H9 (cell line): ENCODE data around the gene TBC1D19. TPM values are rescaled to one million over a fixed set of nuclear protein-coding genes. Genes with fewer than 3 reads are reported as not detected.

Experiments used
- DNase-seq: peaks from one replicate; pipeline ENCODE4 v3.0.0-alpha.2; 2017
- H2AFZ ChIP-seq: one replicate; pipeline ENCODE4 v1.6.1; 2013; ENCODE audit warnings: mild to moderate bottlenecking, low read length, control low read depth, moderate library complexity
- H2AK5ac ChIP-seq: 2 replicates; pipeline ENCODE4 v1.6.1; 2013; ENCODE audit warnings: low read length, control low read depth, mixed read lengths; ENCODE audit not compliant: insufficient read length
- H2BK120ac ChIP-seq: one replicate; pipeline ENCODE4 v1.6.1; 2013; ENCODE audit warnings: low read depth, mild to moderate bottlenecking, low read length, control low read depth, inconsistent platforms; ENCODE audit not compliant: poor library complexity, severe bottlenecking
- H2BK12ac ChIP-seq: 2 replicates; pipeline ENCODE4 v1.6.1; 2013; ENCODE audit warnings: low read length, control low read depth, mixed read lengths, low read depth; ENCODE audit not compliant: insufficient read length
- H2BK15ac ChIP-seq: 2 replicates; pipeline ENCODE4 v1.6.1; 2013; ENCODE audit warnings: low read depth, low read length, control low read depth
- H2BK20ac ChIP-seq: one replicate; pipeline ENCODE4 v1.6.1; 2013; ENCODE audit warnings: low read depth, mild to moderate bottlenecking, low read length, control low read depth, inconsistent platforms; ENCODE audit not compliant: poor library complexity, severe bottlenecking
- H2BK5ac ChIP-seq: 2 replicates; pipeline ENCODE4 v1.6.1; 2013; ENCODE audit warnings: low read length, control low read depth, mixed read lengths; ENCODE audit not compliant: insufficient read length
- H3K14ac ChIP-seq: 2 replicates; pipeline ENCODE4 v1.6.1; 2013; ENCODE audit warnings: low read length, control low read depth; ENCODE audit not compliant: insufficient read depth
- H3K18ac ChIP-seq: 2 replicates; pipeline ENCODE4 v1.6.1; 2013; ENCODE audit warnings: low read depth, mild to moderate bottlenecking, mixed read lengths, low read length, control low read depth; ENCODE audit not compliant: insufficient read length
- H3K23ac ChIP-seq: 2 replicates; pipeline ENCODE4 v1.6.1; 2013; ENCODE audit warnings: low read length, control low read depth, mixed read lengths, low read depth; ENCODE audit not compliant: insufficient read length
- H3K23me2 ChIP-seq: 2 replicates; pipeline ENCODE4 v1.6.1; 2013; ENCODE audit warnings: low read depth, mild to moderate bottlenecking, mixed read lengths, low read length, control low read depth; ENCODE audit not compliant: insufficient read length, poor library complexity, severe bottlenecking
- H3K27ac ChIP-seq: 2 replicates; pipeline ENCODE4 v1.5.1; 2013; ENCODE audit warnings: low read length, control low read depth, mixed read lengths, low read depth; ENCODE audit not compliant: insufficient read length
- H3K27me3 ChIP-seq: 2 replicates; pipeline ENCODE4 v1.6.1; 2013; ENCODE audit warnings: low read length, control low read depth, inconsistent platforms; ENCODE audit not compliant: insufficient read depth
- H3K4ac ChIP-seq: 2 replicates; pipeline ENCODE4 v1.6.1; 2013; ENCODE audit warnings: low read depth, mild to moderate bottlenecking, control low read depth, inconsistent platforms, low read length, moderate library complexity
- H3K4me1 ChIP-seq: 2 replicates; pipeline ENCODE4 v1.6.1; 2013; ENCODE audit warnings: low read length, control low read depth, inconsistent platforms; ENCODE audit not compliant: insufficient read depth
- H3K4me2 ChIP-seq: 2 replicates; pipeline ENCODE4 v1.6.1; 2013; ENCODE audit warnings: low read length, control low read depth, mixed read lengths; ENCODE audit not compliant: insufficient read length, insufficient read depth
- H3K56ac ChIP-seq: 2 replicates; pipeline ENCODE4 v1.6.1; 2013; ENCODE audit warnings: low read depth, mild to moderate bottlenecking, mixed read lengths, low read length, control low read depth; ENCODE audit not compliant: insufficient read length
- H3K79me1 ChIP-seq: 2 replicates; pipeline ENCODE4 v1.6.1; 2013; ENCODE audit warnings: low read depth, mild to moderate bottlenecking, moderate library complexity, low read length, control low read depth, inconsistent platforms; ENCODE audit not compliant: insufficient read depth, poor library complexity, severe bottlenecking
- H3K79me2 ChIP-seq: 2 replicates; pipeline ENCODE4 v1.6.1; 2013; ENCODE audit warnings: low read length, control low read depth, inconsistent platforms; ENCODE audit not compliant: insufficient read depth
- H3K9ac ChIP-seq: 2 replicates; pipeline ENCODE4 v1.6.1; 2013; ENCODE audit warnings: low read length, control low read depth, mixed read lengths; ENCODE audit not compliant: insufficient read length; ENCODE audit errors: extremely low read depth
- H3K9me3 ChIP-seq: one replicate; pipeline ENCODE4 v1.6.1; 2013; ENCODE audit warnings: low read depth, low read length, inconsistent platforms; ENCODE audit not compliant: control insufficient read depth
- H3T11ph ChIP-seq: one replicate; pipeline ENCODE4 v1.6.1; 2013; ENCODE audit warnings: mild to moderate bottlenecking, low read length, control low read depth, inconsistent platforms
- H4K20me1 ChIP-seq: one replicate; pipeline ENCODE4 v1.6.1; 2013; ENCODE audit not compliant: control insufficient read depth, insufficient read length, insufficient read depth
- H4K5ac ChIP-seq: 2 replicates; pipeline ENCODE4 v1.6.1; 2013; ENCODE audit warnings: low read depth, mild to moderate bottlenecking, mixed read lengths, low read length, control low read depth; ENCODE audit not compliant: insufficient read length
- H4K8ac ChIP-seq: replicated peaks from 2 replicates; pipeline ENCODE4 v1.6.1; 2013; ENCODE audit warnings: low read length, control low read depth, mixed read lengths, low read depth; ENCODE audit not compliant: insufficient read length
- H4K91ac ChIP-seq: 2 replicates; pipeline ENCODE4 v1.6.1; 2013; ENCODE audit warnings: low read depth, mild to moderate bottlenecking, moderate library complexity, mixed read lengths, low read length, control low read depth; ENCODE audit not compliant: insufficient read length
- H3K27ac Mint-ChIP-seq, 3 experiments: 2 replicates in 2 of 3; 3 replicates in 1 of 3; pipeline ENCODE4 v1.8.0; 2020 to 2021; ENCODE audit warnings: mixed read lengths in 3 of 3, mild to moderate bottlenecking in 1 of 3, moderate library complexity in 1 of 3
- H3K27me3 Mint-ChIP-seq: 2 replicates; pipeline ENCODE4 v1.8.0; 2021; ENCODE audit warnings: low read depth, mild to moderate bottlenecking, moderate library complexity, mixed read lengths
- H3K36me3 Mint-ChIP-seq, 3 experiments: 2 replicates in 2 of 3; 3 replicates in 1 of 3; pipeline ENCODE4 v1.8.0; 2020 to 2021; ENCODE audit warnings: low read depth in 3 of 3, mixed read lengths in 3 of 3; ENCODE audit not compliant: insufficient read depth in 1 of 3
- H3K4me1 Mint-ChIP-seq, 2 experiments: 2 replicates each; pipeline ENCODE4 v1.8.0; 2020; ENCODE audit warnings: mixed read lengths in 2 of 2
- H3K4me3 Mint-ChIP-seq, 2 experiments: 2 replicates in 1 of 2; 3 replicates in 1 of 2; pipeline ENCODE4 v1.8.0; 2020 to 2021; ENCODE audit warnings: mild to moderate bottlenecking in 2 of 2, mixed read lengths in 2 of 2, moderate library complexity in 1 of 2
- H3K9me3 Mint-ChIP-seq, 2 experiments: 2 replicates in 1 of 2; 3 replicates in 1 of 2; pipeline ENCODE4 v1.8.0; 2020; ENCODE audit warnings: mild to moderate bottlenecking in 2 of 2, mixed read lengths in 2 of 2, moderate library complexity in 1 of 2
- WGBS: extraction: QIAGEN DNeasy Blood & Tissue Kit; methylation state at CpG from one replicate; pipeline ENCODE4 v1.1.7; 2013; ENCODE audit warnings: missing lambda C conversion rate, low lambda C conversion rate, mixed read lengths; ENCODE audit not compliant: insufficient read length; ENCODE audit errors: extremely low coverage; 5-methylcytosine and 5-hydroxymethylcytosine counted together
- total RNA-seq: library from RNA; stranded (reverse); gene quantifications from 2 replicates; pipeline ENCODE4 v1.2.1, GENCODE V29; 2021
- TF ChIP-seq, protein P1 (sequence below): fragments of 200-600 bp; sonication (generic); conservative IDR thresholded peaks from 3 replicates; pipeline ENCODE4 v1.8.0; 2021; ENCODE audit warnings: antibody characterized with exemption, mild to moderate bottlenecking

The TBC1D19 gene
- total RNA-seq, 1 experiment from 2014 or later = 3.2 TPM

- H3K14ac ChIP-seq = no peak overlapping the region
- no peak overlapping the region for H3K9ac ChIP-seq
- no peaks in the 10 kb centered on the region for H3K79me2 ChIP-seq
- no peaks in the 10 kb centered on the region for H3K4me1 ChIP-seq
- no CpG with 5 or more reads among the region's 1 CpG for WGBS
- H2BK12ac ChIP-seq = no peak overlapping the region
- no peak overlapping the region for H3K18ac ChIP-seq
- H3K4ac ChIP-seq = no peak overlapping the region
- H2AK5ac ChIP-seq = no peak overlapping the region
- H3K4me1 Mint-ChIP-seq = no peaks in the 10 kb centered on the region
- no peak overlapping the region for H3T11ph ChIP-seq
- H3K79me1 ChIP-seq = no peaks in the 10 kb centered on the region
- no peaks in the 10 kb centered on the region for H3K9me3 ChIP-seq
- TF ChIP-seq, protein P1, sequence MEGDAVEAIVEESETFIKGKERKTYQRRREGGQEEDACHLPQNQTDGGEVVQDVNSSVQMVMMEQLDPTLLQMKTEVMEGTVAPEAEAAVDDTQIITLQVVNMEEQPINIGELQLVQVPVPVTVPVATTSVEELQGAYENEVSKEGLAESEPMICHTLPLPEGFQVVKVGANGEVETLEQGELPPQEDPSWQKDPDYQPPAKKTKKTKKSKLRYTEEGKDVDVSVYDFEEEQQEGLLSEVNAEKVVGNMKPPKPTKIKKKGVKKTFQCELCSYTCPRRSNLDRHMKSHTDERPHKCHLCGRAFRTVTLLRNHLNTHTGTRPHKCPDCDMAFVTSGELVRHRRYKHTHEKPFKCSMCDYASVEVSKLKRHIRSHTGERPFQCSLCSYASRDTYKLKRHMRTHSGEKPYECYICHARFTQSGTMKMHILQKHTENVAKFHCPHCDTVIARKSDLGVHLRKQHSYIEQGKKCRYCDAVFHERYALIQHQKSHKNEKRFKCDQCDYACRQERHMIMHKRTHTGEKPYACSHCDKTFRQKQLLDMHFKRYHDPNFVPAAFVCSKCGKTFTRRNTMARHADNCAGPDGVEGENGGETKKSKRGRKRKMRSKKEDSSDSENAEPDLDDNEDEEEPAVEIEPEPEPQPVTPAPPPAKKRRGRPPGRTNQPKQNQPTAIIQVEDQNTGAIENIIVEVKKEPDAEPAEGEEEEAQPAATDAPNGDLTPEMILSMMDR = no peak
- H4K20me1 ChIP-seq = no peaks in the 10 kb centered on the region
- no peak overlapping the region for H3K56ac ChIP-seq
- H3K23me2 ChIP-seq = no peaks in the 10 kb centered on the region
- H2BK20ac ChIP-seq = no peak overlapping the region
- H3K36me3 Mint-ChIP-seq = no peaks in the 10 kb centered on the region
- no peak overlapping the region for H4K91ac ChIP-seq
- H2AFZ ChIP-seq = no peak overlapping the region
- H3K27ac ChIP-seq = no peak overlapping the region
- H4K5ac ChIP-seq = no peak overlapping the region
- no peak overlapping the region for H2BK15ac ChIP-seq
- H3K27me3 ChIP-seq = no peaks in the 10 kb centered on the region
- no peak overlapping the region; a peak in 1 of 7 replicates for H3K27ac Mint-ChIP-seq
- no peak overlapping the region for H3K23ac ChIP-seq
- DNase-seq = no peak
- H3K27me3 Mint-ChIP-seq = no peaks in the 10 kb centered on the region
- H3K9me3 Mint-ChIP-seq = no peaks in the 10 kb centered on the region
- H4K8ac ChIP-seq = no peak overlapping the region
- H2BK120ac ChIP-seq = no peak overlapping the region
- H2BK5ac ChIP-seq = no peak overlapping the region
- no peak overlapping the region for H3K4me2 ChIP-seq
- H3K4me3 Mint-ChIP-seq = no peak overlapping the region
Observed at GRCh38 chr4:26723216-26723615, 139.3 kb downstream of the TBC1D19 start.
